Breast epithelium (tissue), 4 donors: ENCODE data around the gene MICALL2. TPM values are rescaled to one million over a fixed set of nuclear protein-coding genes. Genes with fewer than 3 reads are reported as not detected.

ENCODE experiments used
- DNase-seq, 2 donors: peaks; one replicate each; pipeline ENCODE4 v3.0.0-alpha.2; 2019; ENCODE audit warnings: low spot score in 2 of 2
- H3K27ac ChIP-seq, 2 donors: fragments of 200-600 bp; sonication (generic) in 1 of 2; one replicate each; pipeline ENCODE4 v1.5.1; 2016 to 2019; ENCODE audit warnings: mild to moderate bottlenecking in 1 of 2
- H3K27me3 ChIP-seq, 2 donors: fragments of 200-600 bp; sonication (generic) in 1 of 2; one replicate each; pipeline versions ENCODE4 v1.5.1 to v1.6.0; 2017 to 2019; ENCODE audit warnings: control low read depth in 1 of 2, mild to moderate bottlenecking in 1 of 2
- H3K36me3 ChIP-seq: fragments of 200-600 bp; one replicate; pipeline ENCODE4 v1.5.1; 2019
- H3K4me1 ChIP-seq, 2 donors: fragments of 200-600 bp; sonication (generic); one replicate each; pipeline ENCODE4 v1.5.1; 2016 to 2019; ENCODE audit warnings: control low read depth in 1 of 2
- H3K4me3 ChIP-seq, 3 donors: fragments of 200-600 bp; sonication (generic); 1 replicate in 2 of 3; 2 replicates in 1 of 3; pipeline ENCODE4 v1.5.1; 2016 to 2019; ENCODE audit warnings: mild to moderate bottlenecking in 3 of 3, moderate library complexity in 2 of 3
- H3K9me3 ChIP-seq, 2 donors: fragments of 200-600 bp; sonication (generic) in 1 of 2; one replicate each; pipeline ENCODE4 v1.5.1; 2016 to 2019; ENCODE audit warnings: control low read depth in 1 of 2
- CTCF ChIP-seq, 3 donors: fragments of 450-650 bp; IDR thresholded peaks; one replicate each; pipeline ENCODE4 v1.5.1; 2016 to 2017; ENCODE audit warnings: antibody characterized with exemption in 3 of 3, mild to moderate bottlenecking in 3 of 3, moderate library complexity in 3 of 3
- POLR2A ChIP-seq: fragments of 450-650 bp; IDR thresholded peaks from one replicate; pipeline ENCODE4 v1.6.1; 2016; ENCODE audit warnings: antibody characterized with exemption, mild to moderate bottlenecking, moderate library complexity
- POLR2AphosphoS5 ChIP-seq, 3 donors: sonication (generic); formaldehyde crosslinking; IDR thresholded peaks; one replicate each; pipeline ENCODE4 v1.6.1; 2017; ENCODE audit warnings: antibody characterized with exemption in 3 of 3
- intact Hi-C: fragments of 100-400 bp; cut with DNase I; formaldehyde crosslinking; loops from one replicate; pipeline ENCODE4 v1.15.1; 2023; ENCODE audit warnings: low total_unique reads
- total RNA-seq, 3 donors: library from RNA; depleted of rRNA; stranded (reverse); fragments of >200 nt; gene quantifications; one replicate each; pipeline ENCODE4 v1.1.0, GENCODE V29; 2016

The MICALL2 gene
- total RNA-seq, 3 donors from 2014 or later = 4.0 to 20.0 (median 15.8) TPM

GRCh38 chr7:1425292-1426136 is 33.8 kb downstream of the MICALL2 start:
- no peak overlapping the region for H3K4me3 ChIP-seq
- H3K9me3 ChIP-seq = no peaks in the 10 kb centered on the region
- DNase-seq = no peak
- peaks cover 0 to 5% of the 10 kb centered on the region in 2 donors for H3K4me1 ChIP-seq
- no peak overlapping the region for H3K27ac ChIP-seq
- H3K27me3 ChIP-seq = peaks cover 9 to 52% of the 10 kb centered on the region in 2 donors
- TF ChIP-seq CTCF (IDR thresholded peaks at IDR 0.05) = no peak
- TF ChIP-seq POLR2A = no peak
- no peak for TF ChIP-seq POLR2AphosphoS5 (IDR thresholded peaks at IDR 0.05)
- intact Hi-C loops = no loop called here
- no peaks in the 10 kb centered on the region for H3K36me3 ChIP-seq

GRCh38 chr7:1424041-1424440 is 35.2 kb downstream of the MICALL2 start:
- intact Hi-C loops = no loop called here
- peaks cover under 1 to 45% of the 10 kb centered on the region in 2 donors for H3K27me3 ChIP-seq
- no peak overlapping the region for H3K4me3 ChIP-seq
- no peak for DNase-seq
- no peak overlapping the region for H3K27ac ChIP-seq
- TF ChIP-seq POLR2AphosphoS5 (IDR thresholded peaks at IDR 0.05) = no peak
- TF ChIP-seq POLR2A = no peak
- TF ChIP-seq CTCF (IDR thresholded peaks at IDR 0.05) = no peak
- H3K4me1 ChIP-seq = peaks cover 0 to 5% of the 10 kb centered on the region in 2 donors
- no peaks in the 10 kb centered on the region for H3K36me3 ChIP-seq
- no peaks in the 10 kb centered on the region for H3K9me3 ChIP-seq

GRCh38 chr7:1423264-1423811 is 35.9 kb downstream of the MICALL2 start:
- intact Hi-C loops = no loop called here
- no peaks in the 10 kb centered on the region for H3K36me3 ChIP-seq
- DNase-seq = no peak
- no peaks in the 10 kb centered on the region for H3K9me3 ChIP-seq
- H3K27me3 ChIP-seq = peaks cover 0 to 48% of the 10 kb centered on the region in 2 donors
- H3K27ac ChIP-seq = no peak overlapping the region
- peaks cover 0 to 5% of the 10 kb centered on the region in 2 donors for H3K4me1 ChIP-seq
- no peak for TF ChIP-seq POLR2A
- no peak for TF ChIP-seq POLR2AphosphoS5 (IDR thresholded peaks at IDR 0.05)
- no peak for TF ChIP-seq CTCF (IDR thresholded peaks at IDR 0.05)
- H3K4me3 ChIP-seq = no peak overlapping the region

- Histone ChIP-seq H3K4me3 (no peak overlapping the region), H3K9me3 (no peaks in the 10 kb centered on the region), H3K4me1 (peaks cover 0 to 5% of the 10 kb centered on the region in 2 donors), H3K27ac (no peak overlapping the region), H3K27me3 (peaks cover 0 to 48% of the 10 kb centered on the region in 2 donors), H3K36me3 (no peaks in the 10 kb centered on the region)
- TF ChIP-seq POLR2A (no peak), POLR2AphosphoS5 (IDR thresholded peaks at IDR 0.05) (no peak)
- intact Hi-C loops = no loop called here
- no peak for DNase-seq
These were observed 36.6 kb downstream of the MICALL2 start for GRCh38 chr7:1422512-1423263.

GRCh38 chr7:1421946-1422345 is 37.3 kb downstream of the MICALL2 start:
- Histone ChIP-seq H3K27ac (no peak overlapping the region), H3K27me3 (peaks cover 0 to 54% of the 10 kb centered on the region in 2 donors), H3K4me1 (peaks cover 0 to 5% of the 10 kb centered on the region in 2 donors), H3K36me3 (no peaks in the 10 kb centered on the region), H3K9me3 (no peaks in the 10 kb centered on the region), H3K4me3 (no peak overlapping the region)
- intact Hi-C loops = no loop called here
- no peak for DNase-seq
- TF ChIP-seq CTCF (IDR thresholded peaks at IDR 0.05) (no peak), POLR2A (no peak), POLR2AphosphoS5 (IDR thresholded peaks at IDR 0.05) (no peak)
